Measurements from ENCODE around the gene ITM2C.

Gene ITM2C

DNA sequence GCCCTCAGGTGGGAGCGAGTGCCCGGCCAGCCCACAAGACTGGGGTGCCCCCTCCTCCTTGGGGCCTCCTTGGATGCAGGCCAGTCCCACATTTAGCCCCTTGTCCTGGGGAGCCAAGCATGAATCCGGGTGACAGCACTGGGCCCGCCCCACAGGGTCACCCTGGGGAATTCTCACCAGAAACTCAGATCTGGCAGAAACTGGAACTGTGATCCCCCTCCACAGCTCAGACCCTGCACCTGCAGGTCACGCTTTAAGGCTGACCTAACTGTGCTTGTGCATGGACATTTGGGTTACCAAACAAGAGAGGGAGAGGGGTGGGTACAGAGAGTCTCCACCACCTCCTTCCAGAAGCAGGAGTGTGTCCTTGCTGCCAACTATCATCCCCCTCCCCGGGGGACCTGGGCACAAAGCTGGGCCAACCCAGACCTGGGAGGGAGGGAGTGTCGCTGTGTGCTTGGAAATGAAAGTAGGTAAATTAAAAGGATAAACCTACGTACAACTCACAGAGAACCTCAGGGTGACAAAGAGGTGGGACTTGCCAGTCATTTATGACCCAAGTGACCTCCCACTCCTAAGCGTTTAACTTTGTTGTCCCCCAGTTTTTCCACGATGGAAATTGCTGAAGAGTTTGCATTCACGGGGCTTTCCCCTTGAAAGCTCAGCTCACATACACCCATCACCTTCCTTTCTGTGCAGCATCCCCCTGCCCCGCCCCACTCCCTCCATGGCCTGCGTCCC lies 9.1 kb downstream of the ITM2C start:
- no peak for DNase-seq

DNA sequence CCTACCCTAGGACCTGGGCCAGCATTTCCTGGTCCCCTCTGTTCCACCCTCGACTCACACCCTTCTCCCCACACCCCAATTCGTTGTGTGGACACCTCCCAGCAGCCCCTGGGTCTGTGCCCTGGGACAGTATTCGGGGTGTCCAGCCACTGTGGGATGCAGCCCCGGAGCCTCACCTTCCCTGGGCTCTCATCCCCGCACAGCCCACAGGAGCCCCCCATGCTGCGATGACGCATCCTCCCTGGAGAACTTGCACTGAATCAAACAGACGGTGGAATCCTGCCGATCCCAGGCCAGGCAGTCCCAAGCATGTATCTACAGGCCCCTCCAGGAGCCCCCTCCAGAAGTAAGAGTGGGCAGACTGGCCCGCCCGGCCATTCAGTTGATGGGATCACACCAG lies 9.7 kb downstream of the ITM2C start:
- DNase-seq = no peak

GRCh38 chr2:230874876-230875275 lies 10.1 kb downstream of the ITM2C start:
- no peak for DNase-seq

GRCh38 chr2:230875347-230876315 lies 10.9 kb downstream of the ITM2C start:
- no peak for DNase-seq

DNA sequence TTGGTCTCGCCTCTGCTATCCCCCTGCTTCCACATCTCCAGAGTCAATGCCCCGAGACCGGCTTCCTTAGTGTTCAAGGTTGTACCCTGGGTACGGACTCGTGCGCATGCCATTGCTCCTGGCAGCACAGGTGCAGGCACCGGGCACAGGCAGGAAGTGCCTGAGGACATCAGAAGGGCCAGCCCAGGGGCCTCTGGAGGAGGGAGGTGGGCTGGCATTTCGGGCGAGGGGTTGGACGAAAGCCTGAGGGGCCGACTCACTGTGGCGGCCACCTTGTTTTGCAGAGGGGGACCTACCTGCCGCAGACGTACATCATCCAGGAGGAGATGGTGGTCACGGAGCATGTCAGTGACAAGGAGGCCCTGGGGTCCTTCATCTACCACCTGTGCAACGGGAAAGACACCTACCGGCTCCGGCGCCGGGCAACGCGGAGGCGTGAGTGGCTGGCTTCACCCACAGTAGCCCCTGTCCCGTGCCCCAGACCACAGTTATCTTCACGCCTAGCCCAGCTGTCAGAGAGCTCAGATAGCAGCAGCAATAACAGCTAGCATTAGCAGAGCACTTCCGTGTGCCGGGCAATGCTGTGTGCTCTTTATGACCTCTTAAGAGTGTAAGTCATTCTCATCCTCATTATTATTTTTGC lies 12.5 kb downstream of the ITM2C start:
- no peak for DNase-seq

- no peak for DNase-seq
Measured at GRCh38 chr2:230877759-230878598, 13.2 kb downstream of the ITM2C start.

DNA sequence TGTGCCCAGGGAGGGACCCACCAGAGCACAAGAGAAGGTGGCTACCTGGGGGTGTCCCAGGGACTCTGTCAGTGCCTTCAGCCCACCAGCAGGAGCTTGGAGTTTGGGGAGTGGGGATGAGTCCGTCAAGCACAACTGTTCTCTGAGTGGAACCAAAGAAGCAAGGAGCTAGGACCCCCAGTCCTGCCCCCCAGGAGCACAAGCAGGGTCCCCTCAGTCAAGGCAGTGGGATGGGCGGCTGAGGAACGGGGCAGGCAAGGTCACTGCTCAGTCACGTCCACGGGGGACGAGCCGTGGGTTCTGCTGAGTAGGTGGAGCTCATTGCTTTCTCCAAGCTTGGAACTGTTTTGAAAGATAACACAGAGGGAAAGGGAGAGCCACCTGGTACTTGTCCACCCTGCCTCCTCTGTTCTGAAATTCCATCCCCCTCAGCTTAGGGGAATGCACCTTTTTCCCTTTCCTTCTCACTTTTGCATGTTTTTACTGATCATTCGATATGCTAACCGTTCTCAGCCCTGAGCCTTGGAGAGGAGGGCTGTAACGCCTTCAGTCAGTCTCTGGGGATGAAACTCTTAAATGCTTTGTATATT lies 14.0 kb downstream of the ITM2C start:
- DNase-seq = no peak

GRCh38 chr2:230879271-230879882 lies 14.6 kb downstream of the ITM2C start:
- no peak for DNase-seq

GRCh38 chr2:230879891-230880290 lies 15.1 kb downstream of the ITM2C start:
- DNase-seq = no peak

DNA sequence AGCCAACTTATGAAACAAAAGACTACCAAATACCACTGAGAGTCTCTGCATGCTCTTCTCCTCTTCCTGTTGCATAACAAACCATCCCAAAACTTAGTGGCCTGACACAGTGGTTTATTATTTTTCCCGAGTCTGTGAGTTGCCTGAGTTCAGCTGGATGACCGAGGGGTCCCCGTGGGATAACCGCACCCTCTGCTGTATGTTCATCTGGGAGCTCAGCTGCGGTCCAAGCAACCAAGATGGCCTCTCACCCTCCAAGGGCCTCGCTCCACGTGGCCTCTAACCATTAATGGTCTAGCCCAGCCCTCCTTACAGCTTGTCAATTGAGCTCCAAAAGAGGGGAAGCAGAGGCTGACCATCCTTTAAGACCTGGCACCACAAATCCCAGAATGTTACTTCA lies 17.1 kb downstream of the ITM2C start:
- no peak for DNase-seq

DNA sequence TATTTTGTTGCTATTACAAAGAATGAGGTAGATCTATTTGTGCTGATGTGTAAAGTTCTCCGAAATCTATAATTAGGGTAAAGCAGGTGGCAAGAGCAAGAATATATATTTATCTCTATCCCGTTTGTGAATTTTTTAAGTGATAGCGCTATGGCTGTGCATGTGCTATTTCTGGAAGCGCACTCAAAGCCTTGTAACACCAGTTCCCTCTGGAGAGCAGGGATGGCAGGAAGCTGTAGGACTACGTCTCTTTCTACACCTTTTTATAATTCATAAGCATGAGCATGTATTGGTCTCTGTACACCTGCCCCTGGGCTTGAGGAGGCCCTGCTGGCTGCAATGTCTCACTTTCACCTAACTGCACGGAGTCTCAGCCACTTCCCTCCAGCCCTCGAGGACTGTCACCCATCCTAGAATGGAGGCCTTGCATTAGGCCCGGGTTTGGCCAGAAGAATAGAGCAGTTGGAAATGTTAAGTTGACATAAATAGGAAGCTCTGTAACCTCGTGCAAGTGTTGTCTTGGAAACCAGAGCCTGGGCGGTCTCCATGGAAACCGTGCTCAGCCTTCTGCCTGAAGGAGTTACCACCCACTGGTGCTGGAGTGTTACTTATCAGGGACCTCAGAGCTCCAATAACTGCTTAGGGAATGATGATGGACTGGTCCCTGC lies 20.9 kb downstream of the ITM2C start:
- no peak for DNase-seq

GRCh38 chr2:230886206-230886605 lies 21.5 kb downstream of the ITM2C start:
- DNase-seq = no peak

DNA sequence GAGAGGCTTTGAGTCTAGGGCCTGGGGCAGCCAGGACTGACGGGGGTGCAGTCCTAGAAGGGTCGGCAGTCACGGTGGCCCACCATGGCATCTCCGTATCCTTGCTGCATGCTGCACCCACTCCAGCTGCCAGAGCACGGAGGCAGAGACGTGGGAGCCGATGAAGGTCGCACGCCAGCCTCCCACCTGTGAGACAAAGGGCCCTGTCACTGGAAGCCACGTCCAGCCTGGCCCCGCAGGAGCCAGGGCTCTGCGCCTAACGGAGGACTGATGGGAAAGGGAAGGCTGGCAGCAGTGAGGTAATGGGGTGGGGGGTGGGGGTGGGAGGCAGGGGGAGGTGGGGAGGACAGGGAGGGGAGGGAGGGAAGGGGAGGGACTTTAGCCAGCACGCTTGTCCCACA lies 21.9 kb downstream of the ITM2C start:
- DNase-seq = no peak

DNA sequence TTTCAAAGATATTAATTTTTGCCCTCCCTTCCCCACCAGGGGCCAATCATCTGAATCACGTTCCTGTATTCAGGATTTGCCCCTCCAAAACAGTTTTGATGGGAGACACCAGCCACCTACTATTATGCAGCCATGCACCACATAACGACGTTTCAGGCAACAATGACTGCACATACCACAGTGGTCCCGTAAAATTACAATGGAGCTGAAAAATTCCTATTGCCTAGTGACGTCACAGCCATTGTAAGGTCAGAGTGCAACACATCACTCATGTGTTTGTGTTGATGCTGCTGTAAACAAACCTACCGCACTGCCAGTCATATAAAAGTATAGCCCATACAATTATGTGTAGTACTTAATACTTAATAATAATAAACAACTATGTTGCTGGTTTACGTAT lies 22.6 kb downstream of the ITM2C start:
- DNase-seq = no peak

DNA sequence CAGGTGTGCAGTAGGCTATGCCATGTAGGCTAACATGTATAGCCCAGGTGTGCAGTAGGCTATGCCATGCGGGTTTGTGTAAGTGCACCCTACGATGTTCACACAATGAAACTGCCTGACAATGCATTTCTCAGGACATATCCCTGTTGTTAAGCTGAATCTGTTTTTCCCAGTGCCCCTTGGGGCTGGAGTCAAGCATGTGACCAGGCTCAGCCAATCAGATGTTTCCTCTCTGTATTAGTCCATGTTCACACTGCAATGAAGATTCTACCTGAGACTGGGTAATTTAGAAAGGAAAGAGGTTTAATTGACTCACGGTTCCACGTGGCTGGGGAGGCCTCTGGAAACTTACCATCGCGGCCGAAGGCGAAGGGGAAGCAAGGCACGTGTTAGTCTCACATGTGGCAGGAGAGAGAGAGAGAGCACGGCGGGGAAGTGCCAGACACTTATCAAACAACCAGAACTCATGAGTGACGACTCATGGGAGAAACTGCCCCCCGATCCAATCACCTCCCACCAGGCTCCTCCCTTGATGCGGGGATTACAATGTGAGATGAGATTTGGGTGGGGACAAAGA lies 24.2 kb downstream of the ITM2C start:
- DNase-seq = no peak

DNA sequence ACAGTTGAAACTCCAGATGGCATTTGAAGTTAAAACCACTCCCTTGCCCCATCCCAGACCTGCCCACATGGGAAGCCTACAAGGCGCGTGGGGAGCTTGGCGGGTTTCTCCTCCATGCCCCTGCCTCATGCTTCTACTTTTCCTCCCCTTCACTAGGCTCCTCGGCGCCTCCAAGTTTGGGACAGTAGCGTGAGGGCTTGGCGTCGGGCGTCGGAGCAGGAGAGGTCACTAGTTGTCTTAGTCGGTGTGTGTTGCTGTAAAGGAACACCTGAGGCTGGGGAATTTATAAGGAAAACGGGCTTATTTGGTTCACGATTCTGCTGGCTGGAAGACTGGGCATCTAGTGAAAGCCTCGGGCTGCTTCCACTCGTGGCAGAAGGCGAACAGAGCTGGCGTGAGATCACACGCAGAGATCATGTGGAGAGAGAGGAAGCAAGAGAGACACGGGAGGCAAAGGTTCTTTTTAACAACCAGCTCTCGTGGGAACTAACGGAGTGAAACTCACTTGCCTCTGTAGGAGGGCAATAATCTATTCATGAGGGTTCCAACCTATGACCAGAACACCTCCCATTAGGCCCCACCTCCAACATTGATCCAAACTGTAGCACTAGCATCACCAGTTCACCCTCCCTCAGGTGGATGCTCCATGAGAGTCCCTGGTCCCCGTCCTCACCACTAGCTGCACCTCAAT lies 25.3 kb downstream of the ITM2C start:
- no peak for DNase-seq

DNA sequence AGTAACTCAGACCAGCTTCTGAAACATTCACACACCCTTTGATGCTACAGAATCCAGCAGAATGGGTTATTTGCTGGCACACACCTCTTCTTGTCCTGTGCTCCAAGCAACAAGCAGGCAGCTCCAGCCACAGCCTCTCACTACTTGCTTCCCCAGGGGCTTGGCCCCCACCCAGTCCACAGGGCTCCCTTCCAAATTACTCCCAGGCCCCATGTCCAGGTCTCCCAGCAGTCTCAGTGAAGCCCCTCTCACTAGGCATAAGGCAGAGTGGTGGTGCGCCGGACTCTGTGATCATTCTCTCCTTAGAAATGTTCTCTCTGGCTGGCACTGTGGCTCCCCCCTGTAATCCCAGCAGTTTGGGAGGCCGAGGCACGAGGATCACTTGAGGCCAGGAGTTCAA lies 25.9 kb downstream of the ITM2C start:
- DNase-seq = no peak

GRCh38 chr2:230891064-230891463 lies 26.3 kb downstream of the ITM2C start:
- no peak for DNase-seq

- DNase-seq = no peak
Measured at GRCh38 chr2:230891509-230891908, 26.8 kb downstream of the ITM2C start.

GRCh38 chr2:230893338-230893737 lies 28.6 kb downstream of the ITM2C start:
- no peak for DNase-seq

Data from AML-193 (cell line).